Central memory CD8-positive, alpha-beta T cell (primary cell): Measurements from ENCODE around the gene UACA.
A peak's percentile ranks its signal among the peaks of the same experiment; 100 is the strongest.

Experiments used
- ATAC-seq: fragments of 150-1000 bp; cut with Tn5 transposase; replicated peaks from 2 replicates; pipeline ENCODE4 v1.10.0; 2022; ENCODE audit warnings: mild to moderate bottlenecking, moderate FRiP score, moderate number of reproducible peaks; ENCODE audit not compliant: poor library complexity, severe bottlenecking; ENCODE audit errors: extremely low read depth
- DNase-seq, 2 donors: peaks; one replicate each; pipeline ENCODE4 v3.0.0; 2021; ENCODE audit warnings: low spot score in 2 of 2
- H3K27ac Mint-ChIP-seq: one replicate; pipeline ENCODE4 v1.8.0; 2022; ENCODE audit warnings: low read depth, mild to moderate bottlenecking, moderate library complexity, mixed read lengths
- H3K27me3 Mint-ChIP-seq: one replicate; pipeline ENCODE4 v1.8.0; 2022; ENCODE audit warnings: mixed read lengths
- H3K36me3 Mint-ChIP-seq: one replicate; pipeline ENCODE4 v1.8.0; 2022; ENCODE audit warnings: mild to moderate bottlenecking, moderate library complexity, mixed read lengths; ENCODE audit not compliant: insufficient read depth
- H3K4me1 Mint-ChIP-seq: one replicate; pipeline ENCODE4 v1.8.0; 2022; ENCODE audit warnings: mixed read lengths
- H3K4me3 Mint-ChIP-seq: one replicate; pipeline ENCODE4 v1.8.0; 2022; ENCODE audit warnings: mild to moderate bottlenecking, moderate library complexity, mixed read lengths
- H3K9me3 Mint-ChIP-seq: one replicate; pipeline ENCODE4 v1.8.0; 2022; ENCODE audit warnings: mixed read lengths

UACA gene

GRCh38 chr15:70794596-70795310 lies 31.4 kb upstream of the UACA start:
- H3K27me3 Mint-ChIP-seq, result peaks cover 43% of the 10 kb centered on the region
- no peaks in the 10 kb centered on the region for H3K4me1 Mint-ChIP-seq
- no peaks in the 10 kb centered on the region for H3K36me3 Mint-ChIP-seq
- H3K4me3 Mint-ChIP-seq, result no peak overlapping the region
- ATAC-seq (no peak), DNase-seq (no peak)
- H3K27ac Mint-ChIP-seq, result no peak overlapping the region
- no peaks in the 10 kb centered on the region for H3K9me3 Mint-ChIP-seq

- Mint-ChIP-seq H3K9me3 (no peaks in the 10 kb centered on the region), H3K27ac (no peak overlapping the region), H3K4me1 (no peaks in the 10 kb centered on the region), H3K4me3 (no peak overlapping the region), H3K36me3 (no peaks in the 10 kb centered on the region), H3K27me3 (peaks cover 33% of the 10 kb centered on the region)
- ATAC-seq (no peak), DNase-seq (no peak)
These were observed 30.3 kb upstream of the UACA start for GRCh38 chr15:70793694-70794093.

DNA sequence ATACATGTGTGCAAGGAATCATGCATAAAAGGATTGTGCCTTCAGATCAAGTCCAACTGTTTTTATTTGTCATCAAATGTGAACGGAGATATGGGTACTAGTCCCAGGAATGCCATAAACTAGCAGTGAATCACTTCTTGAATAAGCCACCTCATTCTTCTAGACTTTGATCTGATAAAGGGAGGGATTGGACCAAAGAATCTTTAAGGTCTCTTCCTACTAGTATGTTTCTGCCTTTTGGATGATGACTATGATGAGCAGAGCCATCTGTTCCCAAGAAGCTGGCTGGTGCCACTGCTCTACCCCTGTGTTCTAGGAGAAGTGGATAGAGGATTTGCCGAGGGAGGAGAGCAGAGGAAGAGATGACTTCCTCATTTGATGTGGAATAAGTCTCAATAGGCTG lies 28.8 kb upstream of the UACA start:
- Mint-ChIP-seq H3K9me3 (no peaks in the 10 kb centered on the region), H3K4me1 (no peaks in the 10 kb centered on the region), H3K36me3 (no peaks in the 10 kb centered on the region), H3K4me3 (no peak overlapping the region), H3K27ac (peak overlapping the region; percentile 68), H3K27me3 (peaks cover 18% of the 10 kb centered on the region)
- ATAC-seq, result no peak
- DNase-seq, result no peak

- no peak overlapping the region for H3K27ac Mint-ChIP-seq
- no peaks in the 10 kb centered on the region for H3K9me3 Mint-ChIP-seq
- DNase-seq (no peak), ATAC-seq (no peak)
- peaks cover 14% of the 10 kb centered on the region for H3K27me3 Mint-ChIP-seq
- H3K4me3 Mint-ChIP-seq, result no peak overlapping the region
- H3K36me3 Mint-ChIP-seq, result no peaks in the 10 kb centered on the region
- H3K4me1 Mint-ChIP-seq, result no peaks in the 10 kb centered on the region
These were observed 27.9 kb upstream of the UACA start for GRCh38 chr15:70791259-70791658.

GRCh38 chr15:70789213-70789612 lies 25.9 kb upstream of the UACA start:
- Mint-ChIP-seq H3K27me3 (peaks cover 24% of the 10 kb centered on the region), H3K4me1 (peaks cover 4% of the 10 kb centered on the region), H3K4me3 (no peak overlapping the region), H3K36me3 (no peaks in the 10 kb centered on the region), H3K27ac (no peak overlapping the region), H3K9me3 (no peaks in the 10 kb centered on the region)
- ATAC-seq (no peak), DNase-seq (no peak)

DNA sequence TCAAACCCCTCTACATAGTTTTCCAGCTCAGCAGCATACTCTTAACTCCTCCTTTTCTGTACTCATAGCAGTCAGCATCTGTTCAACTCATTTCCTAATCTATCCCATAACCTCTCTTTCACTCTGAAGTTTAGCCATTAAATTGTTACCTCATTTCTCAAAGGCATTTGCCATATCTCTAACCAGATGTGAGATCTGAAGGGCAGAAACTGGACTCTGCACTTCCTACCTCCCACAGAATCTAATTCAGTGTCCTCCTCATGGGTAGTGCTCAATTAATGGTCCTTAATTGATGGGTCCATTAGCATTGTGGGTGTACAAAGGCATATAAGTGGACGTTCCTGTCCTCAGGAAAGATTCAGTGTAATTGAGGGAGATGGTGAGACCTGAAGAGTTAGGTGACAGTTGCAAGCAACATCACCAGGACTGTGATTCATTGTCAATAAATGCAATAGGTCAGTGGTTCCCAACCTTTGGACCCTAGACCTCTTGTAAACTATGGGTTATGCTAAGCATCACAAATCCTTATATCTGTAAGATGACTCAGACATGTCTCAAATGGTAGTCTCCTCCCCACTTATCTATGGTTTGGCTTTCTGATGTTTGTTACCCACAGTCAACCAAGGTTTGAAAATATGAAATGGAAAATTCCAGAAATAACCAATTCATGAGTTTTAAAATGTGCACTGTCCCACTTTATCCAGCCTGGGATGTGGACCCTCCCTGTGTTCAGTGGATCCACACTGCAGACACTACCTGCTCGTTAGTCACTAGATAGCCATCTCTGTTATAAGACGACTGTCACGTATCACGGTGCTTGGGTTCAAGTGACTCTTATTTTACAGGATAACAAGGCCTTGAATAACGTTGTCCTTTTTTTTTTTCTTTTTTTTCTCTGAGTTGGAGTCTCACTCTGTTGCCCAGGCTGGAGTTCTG lies 25.0 kb upstream of the UACA start:
- Mint-ChIP-seq H3K36me3 (no peaks in the 10 kb centered on the region), H3K9me3 (no peaks in the 10 kb centered on the region), H3K27me3 (peaks cover 31% of the 10 kb centered on the region), H3K27ac (no peak overlapping the region), H3K4me3 (no peak overlapping the region), H3K4me1 (peaks cover 4% of the 10 kb centered on the region)
- DNase-seq (no peak), ATAC-seq (no peak)

DNA sequence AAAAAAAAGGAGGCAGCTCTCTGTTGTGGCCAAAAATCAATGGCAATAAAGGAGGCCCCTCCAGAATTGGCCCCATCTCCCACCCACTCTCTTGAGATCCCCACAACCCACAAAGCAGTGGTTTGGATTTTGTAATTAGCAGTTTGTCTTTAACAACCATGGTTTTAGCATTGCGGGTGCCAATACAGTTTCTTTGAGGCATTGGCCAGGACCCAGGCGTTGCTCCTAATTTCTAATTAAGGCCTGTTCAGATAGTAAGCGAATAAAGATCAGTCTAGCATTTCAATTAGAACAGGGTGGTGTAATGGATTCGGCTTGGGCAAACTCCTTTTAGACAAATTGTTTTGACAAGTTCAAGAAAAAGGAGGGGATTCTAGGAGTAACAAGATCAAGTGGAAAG lies 23.6 kb upstream of the UACA start:
- no peaks in the 10 kb centered on the region for H3K36me3 Mint-ChIP-seq
- H3K4me1 Mint-ChIP-seq, result peaks cover 4% of the 10 kb centered on the region
- H3K27me3 Mint-ChIP-seq, result peaks cover 19% of the 10 kb centered on the region
- no peak for DNase-seq
- ATAC-seq, result no peak
- no peak overlapping the region for H3K4me3 Mint-ChIP-seq
- no peak overlapping the region for H3K27ac Mint-ChIP-seq
- H3K9me3 Mint-ChIP-seq, result no peaks in the 10 kb centered on the region

DNA sequence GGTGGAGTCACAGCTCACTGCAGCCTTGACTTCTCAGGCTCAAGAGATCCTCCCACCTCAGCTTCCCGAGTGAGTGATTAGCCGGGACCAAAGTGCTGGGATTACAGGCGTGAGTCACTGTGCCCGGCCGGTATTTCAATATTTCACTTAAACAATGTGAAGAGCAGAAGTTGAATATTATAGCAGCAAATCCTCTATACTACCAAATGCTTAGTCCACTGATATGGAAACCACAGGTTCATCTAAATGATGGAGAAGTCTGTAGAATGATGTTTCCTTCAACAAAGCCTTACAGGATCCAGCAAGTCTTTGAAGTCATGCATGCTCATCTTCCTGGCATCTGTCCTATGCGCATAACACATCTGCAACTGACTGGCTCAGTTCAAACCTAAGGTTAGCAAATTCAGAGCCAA lies 20.3 kb upstream of the UACA start:
- no peak for DNase-seq
- Mint-ChIP-seq H3K27ac (no peak overlapping the region), H3K4me3 (no peak overlapping the region), H3K4me1 (peaks cover 4% of the 10 kb centered on the region), H3K27me3 (peaks cover 44% of the 10 kb centered on the region), H3K36me3 (no peaks in the 10 kb centered on the region), H3K9me3 (no peaks in the 10 kb centered on the region)
- ATAC-seq, result no peak

GRCh38 chr15:70783041-70783440 lies 19.7 kb upstream of the UACA start:
- ATAC-seq, result no peak
- DNase-seq, result no peak
- H3K27ac Mint-ChIP-seq, result no peak overlapping the region

DNA sequence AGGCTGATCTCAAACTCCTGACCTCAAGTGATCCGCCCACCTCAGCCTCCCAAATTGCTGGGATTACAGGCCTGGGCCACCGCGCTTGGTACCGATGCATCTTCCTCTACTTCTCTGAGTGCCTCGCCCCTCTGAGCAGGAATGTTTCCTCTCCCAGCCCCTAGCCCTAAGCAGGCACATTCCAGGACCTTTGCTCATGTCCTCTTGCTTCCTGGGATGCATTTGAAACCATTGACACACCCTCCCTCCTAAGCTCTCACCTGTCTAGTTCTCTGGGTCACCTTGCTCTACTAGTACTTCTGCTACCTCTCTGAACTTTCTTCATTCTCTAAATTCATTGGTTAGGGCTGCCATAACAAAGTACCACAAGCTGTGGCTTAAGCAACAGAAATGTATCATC lies 17.9 kb upstream of the UACA start:
- Mint-ChIP-seq H3K27ac (no peak overlapping the region), H3K4me3 (no peak overlapping the region), H3K9me3 (no peaks in the 10 kb centered on the region), H3K4me1 (peaks cover 4% of the 10 kb centered on the region), H3K36me3 (no peaks in the 10 kb centered on the region), H3K27me3 (peaks cover 63% of the 10 kb centered on the region)
- no peak for DNase-seq
- ATAC-seq, result no peak

More at GRCh38 chr15:70783041-70783440, 19.7 kb upstream of the UACA start:
- Mint-ChIP-seq H3K27me3 (peaks cover 48% of the 10 kb centered on the region), H3K4me3 (no peak overlapping the region), H3K9me3 (no peaks in the 10 kb centered on the region), H3K36me3 (no peaks in the 10 kb centered on the region), H3K4me1 (peaks cover 4% of the 10 kb centered on the region)

DNA sequence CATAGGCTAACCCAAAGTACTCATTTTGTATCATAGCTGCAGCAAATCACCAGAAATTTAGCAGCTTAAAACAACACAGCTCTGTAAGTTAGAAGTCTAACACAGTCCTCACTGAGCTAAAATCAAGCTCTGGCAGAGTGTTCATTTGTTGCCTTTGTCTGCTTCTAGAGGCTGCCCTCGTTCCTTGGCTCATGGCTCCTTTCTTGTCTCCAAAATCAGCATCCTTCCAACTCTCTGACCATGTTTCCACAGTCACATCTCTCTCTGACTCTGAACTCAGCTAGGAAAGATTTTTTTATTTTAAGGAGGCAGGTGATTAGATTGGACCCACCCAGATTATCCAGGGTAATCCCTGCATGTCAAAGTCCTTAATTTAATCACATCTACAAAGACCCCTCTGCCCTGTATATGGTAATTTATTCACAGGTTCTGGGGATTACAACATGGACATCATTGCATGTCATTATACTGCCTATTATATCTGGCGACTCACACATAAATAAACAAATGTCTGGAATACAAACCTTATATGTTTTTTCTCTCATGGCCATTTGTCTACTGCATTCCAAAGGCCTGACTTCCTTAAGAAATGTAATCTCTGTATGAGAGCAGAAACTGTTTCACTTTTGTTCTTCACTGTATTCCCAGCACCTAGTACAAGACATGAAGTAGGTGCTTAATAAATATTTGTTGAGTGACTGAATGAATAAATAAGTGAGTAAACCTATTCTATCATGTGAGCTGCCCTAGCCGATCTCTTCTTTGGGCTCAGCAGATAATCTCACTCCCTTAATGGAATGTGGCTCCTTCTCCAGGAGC lies 15.1 kb upstream of the UACA start:
- no peaks in the 10 kb centered on the region for H3K4me1 Mint-ChIP-seq
- no peak overlapping the region for H3K4me3 Mint-ChIP-seq
- H3K9me3 Mint-ChIP-seq, result no peaks in the 10 kb centered on the region
- H3K27me3 Mint-ChIP-seq, result peaks cover 50% of the 10 kb centered on the region
- DNase-seq, result no peak
- no peaks in the 10 kb centered on the region for H3K36me3 Mint-ChIP-seq
- ATAC-seq, result no peak
- H3K27ac Mint-ChIP-seq, result no peak overlapping the region

GRCh38 chr15:70777170-70777926 lies 14.0 kb upstream of the UACA start:
- Mint-ChIP-seq H3K27ac (no peak overlapping the region), H3K36me3 (no peaks in the 10 kb centered on the region), H3K4me3 (no peak overlapping the region), H3K27me3 (peaks cover 61% of the 10 kb centered on the region), H3K9me3 (no peaks in the 10 kb centered on the region), H3K4me1 (no peaks in the 10 kb centered on the region)
- ATAC-seq, result no peak
- DNase-seq, result no peak
